ENCODE measurements around the gene DNAAF3.

DNAAF3 gene

GRCh38 chr19:55114566-55115145, 51.8 kb downstream of the DNAAF3 start:
- peak overlapping the region; percentile 89 to 99 (median 94) for H3K4me2 ChIP-seq
- H3K4me1 ChIP-seq = peaks cover 42 to 53% (median 47%) of the 10 kb centered on the region in 10 experiments
- TF ChIP-seq Cebpa-rat (IDR thresholded peaks at IDR 0.05) = no peak
- 0 out of 20 replicates have a peak overlapping the region, but pooled peaks of 1 of the 10 experiments have one; percentile 7 for H3K4me3 ChIP-seq
- H3K27me3 ChIP-seq = no peaks in the 10 kb centered on the region
- H4K20me1 ChIP-seq = peaks cover 61 to 75% (median 72%) of the 10 kb centered on the region in 11 experiments
- peak overlapping the region in 10 of 11 experiments; percentile 9 to 97 (median 58); a peak in 15 of 22 replicates for H3K9ac ChIP-seq
- H3K27ac ChIP-seq = peak overlapping the region in 3 of 11 experiments; percentile 7 to 26 (median 15); a peak in 5 of 22 replicates
- H3K9me3 ChIP-seq (replicated peaks in 1 of 11) = no peaks in the 10 kb centered on the region
- peaks cover 24 to 52% (median 34%) of the 10 kb centered on the region in 11 experiments for H3K36me3 ChIP-seq

- no peaks in the 10 kb centered on the region for H3K27me3 ChIP-seq
- no peaks in the 10 kb centered on the region for H3K9me3 ChIP-seq (replicated peaks in 1 of 11)
- H3K27ac ChIP-seq = peak overlapping the region in 5 of 11 experiments; percentile 8 to 34 (median 25); a peak in 7 of 22 replicates
- peaks cover 72 to 85% (median 83%) of the 10 kb centered on the region in 11 experiments for H4K20me1 ChIP-seq
- H3K4me1 ChIP-seq = peaks cover 36 to 44% (median 42%) of the 10 kb centered on the region in 10 experiments
- TF ChIP-seq Cebpa-rat (IDR thresholded peaks at IDR 0.05) = no peak
- no peak overlapping the region; a peak in 1 of 20 replicates for H3K4me3 ChIP-seq
- H3K36me3 ChIP-seq = peaks cover 34 to 63% (median 44%) of the 10 kb centered on the region in 11 experiments
- peak overlapping the region in 9 of 11 experiments; percentile 16 to 97 (median 54); a peak in 13 of 22 replicates for H3K9ac ChIP-seq
- peak overlapping the region; percentile 33 to 99 (median 94) for H3K4me2 ChIP-seq
Measured at GRCh38 chr19:55113570-55114039, 52.8 kb downstream of the DNAAF3 start.

- H3K27ac ChIP-seq = peak overlapping the region in 5 of 11 experiments; percentile 8 to 34 (median 25); a peak in 3 of 22 replicates
Measured at GRCh38 chr19:55112777-55113569, 53.4 kb downstream of the DNAAF3 start.

GRCh38 chr19:55112246-55112776, 54.1 kb downstream of the DNAAF3 start:
- Histone ChIP-seq H3K4me1 (peaks cover 30 to 37% (median 35%) of the 10 kb centered on the region in 10 experiments), H3K27ac (no peak overlapping the region), H4K20me1 (peaks cover 77 to 95% (median 92%) of the 10 kb centered on the region in 11 experiments), H3K4me2 (peak overlapping the region in 3 of 11 experiments; percentile 94 to 98 (median 95); a peak in 2 of 22 replicates), H3K27me3 (no peaks in the 10 kb centered on the region), H3K4me3 (no peak overlapping the region), H3K9ac (no peak overlapping the region), H3K36me3 (peaks cover 43 to 72% (median 54%) of the 10 kb centered on the region in 11 experiments), H3K9me3 (replicated peaks in 1 of 11) (no peaks in the 10 kb centered on the region)
- TF ChIP-seq Cebpa-rat (IDR thresholded peaks at IDR 0.05) = no peak

More at GRCh38 chr19:55112777-55113569, 53.4 kb downstream of the DNAAF3 start:
- H3K27me3 ChIP-seq = no peaks in the 10 kb centered on the region
- peaks cover 41 to 69% (median 50%) of the 10 kb centered on the region in 11 experiments for H3K36me3 ChIP-seq
- H3K9ac ChIP-seq = peak overlapping the region in 7 of 11 experiments; percentile 16 to 97 (median 53); a peak in 8 of 22 replicates
- H3K4me1 ChIP-seq = peaks cover 30 to 38% (median 36%) of the 10 kb centered on the region in 10 experiments
- H3K4me3 ChIP-seq = no peak overlapping the region
- H3K9me3 ChIP-seq (replicated peaks in 1 of 11) = no peaks in the 10 kb centered on the region
- TF ChIP-seq Cebpa-rat (IDR thresholded peaks at IDR 0.05) = no peak
- H4K20me1 ChIP-seq = peaks cover 77 to 91% (median 88%) of the 10 kb centered on the region in 11 experiments
- H3K4me2 ChIP-seq = peak overlapping the region; percentile 33 to 99 (median 94); a peak in 21 of 22 replicates

GRCh38 chr19:55111238-55111831, 55.1 kb downstream of the DNAAF3 start:
- Histone ChIP-seq H3K4me3 (no peak overlapping the region), H3K9me3 (replicated peaks in 1 of 11) (no peaks in the 10 kb centered on the region), H3K27ac (no peak overlapping the region), H3K27me3 (no peaks in the 10 kb centered on the region), H3K9ac (no peak overlapping the region), H3K36me3 (peaks cover 53 to 82% (median 63%) of the 10 kb centered on the region in 11 experiments), H3K4me1 (peaks cover 30 to 37% (median 35%) of the 10 kb centered on the region in 10 experiments), H3K4me2 (no peak overlapping the region), H4K20me1 (peaks cover 85 to 98% (median 95%) of the 10 kb centered on the region in 11 experiments)
- TF ChIP-seq Cebpa-rat (IDR thresholded peaks at IDR 0.05) = no peak

GRCh38 chr19:55109527-55110291, 56.7 kb downstream of the DNAAF3 start:
- Histone ChIP-seq H3K4me2 (no peak overlapping the region), H4K20me1 (peaks cover 79 to 98% (median 95%) of the 10 kb centered on the region in 11 experiments), H3K4me1 (peaks cover 17 to 33% (median 22%) of the 10 kb centered on the region in 10 experiments), H3K4me3 (no peak overlapping the region), H3K27me3 (no peaks in the 10 kb centered on the region), H3K36me3 (peaks cover 65 to 93% (median 79%) of the 10 kb centered on the region in 11 experiments), H3K9me3 (replicated peaks in 1 of 11) (no peaks in the 10 kb centered on the region), H3K27ac (no peak overlapping the region), H3K9ac (no peak overlapping the region)
- no peak for TF ChIP-seq Cebpa-rat (IDR thresholded peaks at IDR 0.05)

Data from BLaER1 treated with 17β-estradiol and CSF1 and Interleukin-3, amounts not matched to agents 10 nM and 100 nM (cell line).